HepG2 (cell line): Measurements from ENCODE around the gene SLC5A5. TPM values are rescaled to one million over a fixed set of nuclear protein-coding genes. Genes with fewer than 3 reads are reported as not detected.

ENCODE experiments used
- ATF7 ChIP-seq, 2 experiments: fragments of 450-650 bp in 1 of 2; sonication (generic) in 1 of 2; formaldehyde crosslinking in 1 of 2; IDR thresholded peaks; 2 replicates each; pipeline versions ENCODE4 v1.4.0 to v1.6.1; 2016 to 2020; ENCODE audit warnings: antibody characterized with exemption in 1 of 2, mild to moderate bottlenecking in 1 of 2, missing genetic modification reagents in 1 of 2
- ATM ChIP-seq: fragments of 450-650 bp; IDR thresholded peaks from 2 replicates; pipeline ENCODE4 v1.7.1; 2017; ENCODE audit warnings: mild to moderate bottlenecking, borderline replicate concordance
- BCLAF1 ChIP-seq: fragments of 450-650 bp; IDR thresholded peaks from 2 replicates; pipeline ENCODE4 v1.6.1; 2017; ENCODE audit warnings: mild to moderate bottlenecking
- CBX5 ChIP-seq: sonication (generic); formaldehyde crosslinking; IDR thresholded peaks from 2 replicates; pipeline ENCODE4 v1.4.0; 2020; ENCODE audit warnings: missing genetic modification reagents, borderline replicate concordance
- CENPBD1 ChIP-seq: sonication (generic); formaldehyde crosslinking; IDR thresholded peaks from 2 replicates; pipeline ENCODE4 v1.8.0; 2022; ENCODE audit warnings: missing genetic modification reagents, low read depth, mild to moderate bottlenecking, borderline replicate concordance
- CREB1 ChIP-seq, 2 experiments: fragments of 450-650 bp in 1 of 2; IDR thresholded peaks; 2 replicates each; pipeline ENCODE4 v1.6.1; 2016 to 2017; ENCODE audit warnings: control low read depth in 1 of 2, mild to moderate bottlenecking in 1 of 2, missing compliant biosample characterization in 1 of 2, missing genetic modification characterization in 1 of 2
- FOXP1 ChIP-seq, 2 experiments: fragments of 450-650 bp in 1 of 2; IDR thresholded peaks; 2 replicates each; pipeline ENCODE4 v1.6.1; 2017 to 2018; ENCODE audit warnings: antibody characterized with exemption in 1 of 2
- HCFC1 ChIP-seq: fragments of 150-350 bp; IDR thresholded peaks from 2 replicates; pipeline ENCODE4 v1.6.1; 2014; ENCODE audit warnings: low read depth, low read length
- HNF4G ChIP-seq, 2 experiments: sonication (generic) in 1 of 2; formaldehyde crosslinking in 1 of 2; IDR thresholded peaks; 2 replicates each; pipeline versions ENCODE4 v1.4.0 to v1.6.1; 2011 to 2020; ENCODE audit warnings: borderline replicate concordance in 2 of 2, low read depth in 2 of 2, mild to moderate bottlenecking in 2 of 2, low read length in 1 of 2, missing genetic modification reagents in 1 of 2, moderate library complexity in 1 of 2
- HNRNPK ChIP-seq: fragments of 200-400 bp; formaldehyde crosslinking; IDR thresholded peaks from 2 replicates; pipeline ENCODE4 v1.6.1; 2018; ENCODE audit warnings: low read length, low read depth, moderate library complexity, mild to moderate bottlenecking; ENCODE audit not compliant: poor library complexity, severe bottlenecking
- NKX3-1 ChIP-seq: sonication (generic); formaldehyde crosslinking; IDR thresholded peaks from 2 replicates; pipeline ENCODE4 v1.5.0; 2020; ENCODE audit warnings: missing genetic modification reagents
- PHF20 ChIP-seq: sonication (generic); formaldehyde crosslinking; IDR thresholded peaks from 2 replicates; pipeline ENCODE4 v1.5.0; 2020; ENCODE audit warnings: mild to moderate bottlenecking, missing genetic modification reagents
- SIN3B ChIP-seq: fragments of 150-350 bp; IDR thresholded peaks from 2 replicates; pipeline ENCODE4 v1.6.1; 2014; ENCODE audit warnings: low read length
- ZBTB46 ChIP-seq: sonication (generic); formaldehyde crosslinking; IDR thresholded peaks from 2 replicates; pipeline ENCODE4 v1.4.0; 2020; ENCODE audit warnings: mild to moderate bottlenecking, missing genetic modification reagents, borderline replicate concordance
- ZFP90 ChIP-seq: sonication (generic); formaldehyde crosslinking; IDR thresholded peaks from 2 replicates; pipeline ENCODE4 v1.8.0; 2022; ENCODE audit warnings: missing genetic modification reagents, mild to moderate bottlenecking, inconsistent platforms, borderline replicate concordance
- ZMYM3 ChIP-seq: sonication (generic); formaldehyde crosslinking; IDR thresholded peaks from 2 replicates; pipeline ENCODE4 v1.5.1; 2020; ENCODE audit warnings: mild to moderate bottlenecking, missing genetic modification reagents
- ZNF280B ChIP-seq: sonication (generic); formaldehyde crosslinking; IDR thresholded peaks from 2 replicates; pipeline ENCODE4 v1.5.0; 2020; ENCODE audit warnings: missing genetic modification reagents, mild to moderate bottlenecking, borderline replicate concordance
- ZNF329 ChIP-seq: sonication (generic); formaldehyde crosslinking; IDR thresholded peaks from 2 replicates; pipeline ENCODE4 v1.9.0; 2021; ENCODE audit warnings: low read depth, mild to moderate bottlenecking, missing genetic modification reagents
- ZNF629 ChIP-seq: sonication (generic); formaldehyde crosslinking; conservative IDR thresholded peaks from 2 replicates; pipeline ENCODE4 v1.5.0; 2020; ENCODE audit warnings: missing genetic modification reagents
- ZNF709 ChIP-seq: sonication (generic); formaldehyde crosslinking; IDR thresholded peaks from 2 replicates; pipeline ENCODE4 v1.5.0; 2020; ENCODE audit warnings: mild to moderate bottlenecking, missing genetic modification reagents
- ZNF775 ChIP-seq: sonication (generic); formaldehyde crosslinking; IDR thresholded peaks from 2 replicates; pipeline ENCODE4 v1.4.0; 2020; ENCODE audit warnings: missing genetic modification reagents, mild to moderate bottlenecking, moderate library complexity, borderline replicate concordance
- polyA plus RNA-seq, 8 experiments: library from polyadenylated mRNA; depleted of rRNA in 3 of 8; stranded (reverse) in 7 of 8; unstranded in 1 of 8; fragments of >200 nt; fragmentation: Illumina TruSeq in 4 of 8; extraction: Trizol in 4 of 8; gene quantifications; 2 replicates each; pipeline versions ENCODE4 v1.2.1 to v1.2.3, GENCODE V29; 2011 to 2016; ENCODE audit warnings: low read depth in 4 of 8, missing spikeins in 1 of 8, mixed read lengths in 1 of 8; ENCODE audit not compliant: insufficient read depth in 1 of 8
- total RNA-seq, 5 experiments: library from RNA; depleted of rRNA; stranded (reverse); fragments of >200 nt; fragmentation: Illumina TruSeq; extraction: Trizol; gene quantifications; 2 replicates each; pipeline ENCODE4 v1.2.3, GENCODE V29; 2016; ENCODE audit warnings: low read depth in 1 of 5

Gene SLC5A5
- total and polyA plus RNA-seq, 2 of the 13 experiments (the other 11 are each of a cell fraction or from before 2014, with no cell fraction given), result not detected

GRCh38 chr19:17859533-17860330 is 12.0 kb upstream of the SLC5A5 start, which contains the start of gene RPL18A (continued):
- peak; percentile 64; the same call in 1 of the 2 replicates for TF ChIP-seq PHF20
- peak; percentile 96 for TF ChIP-seq HCFC1
- no peak for TF ChIP-seq ZNF629 (CRISPR knock-in tag)
- TF ChIP-seq ATM, result no peak
- no peak for TF ChIP-seq ZMYM3 (CRISPR knock-in tag)
- no peak for TF ChIP-seq BCLAF1
- TF ChIP-seq ZNF775 (CRISPR knock-in tag), result no peak
- TF ChIP-seq SIN3B, result no peak
- TF ChIP-seq ZNF280B (CRISPR knock-in tag), result no peak; the same call in 1 of the 2 replicates
- TF ChIP-seq ZNF709 (CRISPR knock-in tag), result no peak; the same call in 1 of the 2 replicates
- TF ChIP-seq CREB1 (IDR thresholded peaks at IDR 0.05), result peak; percentile 83
- TF ChIP-seq CREB1 (CRISPR knock-in tag; IDR thresholded peaks at IDR 0.05), result peak; percentile 92
- no peak for TF ChIP-seq ATF7 (IDR thresholded peaks at IDR 0.05)
- TF ChIP-seq ATF7 (CRISPR knock-in tag; IDR thresholded peaks at IDR 0.05), result no peak
- no peak for TF ChIP-seq HNF4G (IDR thresholded peaks at IDR 0.05; ENCODE audit: borderline replicate concordance, low read depth, low read length)
- TF ChIP-seq HNF4G (CRISPR knock-in tag; IDR thresholded peaks at IDR 0.05; ENCODE audit: borderline replicate concordance, low read depth), result no peak
- TF ChIP-seq CBX5 (CRISPR knock-in tag), result no peak
- TF ChIP-seq HNRNPK, result no peak
- TF ChIP-seq ZFP90 (CRISPR knock-in tag), result no peak; the same call in none of the 2 replicates
- no peak for TF ChIP-seq NKX3-1 (CRISPR knock-in tag)
- no peak; the same call in 1 of the 2 replicates for TF ChIP-seq CENPBD1 (CRISPR knock-in tag)
- TF ChIP-seq FOXP1 (IDR thresholded peaks at IDR 0.05), result no peak
- peak; percentile 36; the same call in 1 of the 2 replicates for TF ChIP-seq FOXP1 (CRISPR knock-in tag; IDR thresholded peaks at IDR 0.05)
- TF ChIP-seq ZBTB46 (CRISPR knock-in tag), result no peak
- no peak for TF ChIP-seq ZNF329 (CRISPR knock-in tag)
